ENCODE data around the gene CPA5.

The CPA5 gene

GRCh38 chr7:130405003-130405402 lies 60.4 kb downstream of the CPA5 start:
- no peak overlapping the region for H3K27ac ChIP-seq
- no peak for DNase-seq (ENCODE audit: low spot score)
- TF ChIP-seq CTCF (conservative IDR thresholded peaks at IDR 0.05; ENCODE audit: low read depth) = no peak
- ChIA-PET CTCF (no interaction called here), POLR2A (ENCODE audit: low non-redundant PET) (no interaction called here)

GRCh38 chr7:130409067-130409711 lies 64.6 kb downstream of the CPA5 start:
- H3K27ac ChIP-seq = no peak overlapping the region
- no peak for DNase-seq (ENCODE audit: low spot score)
- no peak for TF ChIP-seq CTCF (conservative IDR thresholded peaks at IDR 0.05; ENCODE audit: low read depth)
- CTCF ChIA-PET = no interaction called here
- POLR2A ChIA-PET (ENCODE audit: low non-redundant PET) = no interaction called here

GRCh38 chr7:130409712-130410072 lies 65.1 kb downstream of the CPA5 start:
- no peak for TF ChIP-seq CTCF (conservative IDR thresholded peaks at IDR 0.05; ENCODE audit: low read depth)
- DNase-seq (ENCODE audit: low spot score) = no peak
- ChIA-PET CTCF (no interaction called here), POLR2A (ENCODE audit: low non-redundant PET) (no interaction called here)
- H3K27ac ChIP-seq = no peak overlapping the region

- POLR2A ChIA-PET (ENCODE audit: low non-redundant PET) = no interaction called here
- no peak overlapping the region for H3K27ac ChIP-seq
- no peak for DNase-seq (ENCODE audit: low spot score)
- no peak for TF ChIP-seq CTCF (conservative IDR thresholded peaks at IDR 0.05; ENCODE audit: low read depth)
- CTCF ChIA-PET = no interaction called here
These were observed 66.4 kb downstream of the CPA5 start for GRCh38 chr7:130410868-130411541.

- ChIA-PET POLR2A (ENCODE audit: low non-redundant PET) (no interaction called here), CTCF (no interaction called here)
- no peak overlapping the region for H3K27ac ChIP-seq
- DNase-seq (ENCODE audit: low spot score) = no peak
- TF ChIP-seq CTCF (conservative IDR thresholded peaks at IDR 0.05; ENCODE audit: low read depth) = no peak
These were observed 68.6 kb downstream of the CPA5 start for GRCh38 chr7:130413201-130413600.

- TF ChIP-seq CTCF (conservative IDR thresholded peaks at IDR 0.05; ENCODE audit: low read depth) = no peak
- POLR2A ChIA-PET (ENCODE audit: low non-redundant PET) = no interaction called here
- CTCF ChIA-PET = no interaction called here
These were observed 70.4 kb downstream of the CPA5 start for GRCh38 chr7:130415006-130415405.

More at GRCh38 chr7:130415006-130415405, 70.4 kb downstream of the CPA5 start:
- H3K27ac ChIP-seq = no peak overlapping the region
- DNase-seq (ENCODE audit: low spot score) = no peak
